ENCODE measurements around the gene SPTBN1. TPM values are rescaled to one million over a fixed set of nuclear protein-coding genes. Genes with fewer than 3 reads are reported as not detected.

Gene SPTBN1
- total RNA-seq, 1 donor from 2014 or later = 217 TPM

- peaks cover 75% of the 10 kb centered on the region for H3K4me1 Mint-ChIP-seq
- H3K27ac Mint-ChIP-seq (ENCODE audit: unreplicated experiment) = peak overlapping the region; percentile 66
- H3K4me3 Mint-ChIP-seq = peak overlapping the region; percentile 33
- H3K36me3 Mint-ChIP-seq (ENCODE audit: low read depth) = peaks cover 4% of the 10 kb centered on the region
- no peak for DNase-seq (ENCODE audit: low read depth, low spot score)
- H3K9me3 Mint-ChIP-seq = no peaks in the 10 kb centered on the region
- TF ChIP-seq CTCF (conservative IDR thresholded peaks at IDR 0.05) = no peak
- no peaks in the 10 kb centered on the region for H3K27me3 Mint-ChIP-seq (ENCODE audit: low read depth)
These were observed 114.3 kb downstream of the SPTBN1 start for GRCh38 chr2:54570321-54570855.

DNA sequence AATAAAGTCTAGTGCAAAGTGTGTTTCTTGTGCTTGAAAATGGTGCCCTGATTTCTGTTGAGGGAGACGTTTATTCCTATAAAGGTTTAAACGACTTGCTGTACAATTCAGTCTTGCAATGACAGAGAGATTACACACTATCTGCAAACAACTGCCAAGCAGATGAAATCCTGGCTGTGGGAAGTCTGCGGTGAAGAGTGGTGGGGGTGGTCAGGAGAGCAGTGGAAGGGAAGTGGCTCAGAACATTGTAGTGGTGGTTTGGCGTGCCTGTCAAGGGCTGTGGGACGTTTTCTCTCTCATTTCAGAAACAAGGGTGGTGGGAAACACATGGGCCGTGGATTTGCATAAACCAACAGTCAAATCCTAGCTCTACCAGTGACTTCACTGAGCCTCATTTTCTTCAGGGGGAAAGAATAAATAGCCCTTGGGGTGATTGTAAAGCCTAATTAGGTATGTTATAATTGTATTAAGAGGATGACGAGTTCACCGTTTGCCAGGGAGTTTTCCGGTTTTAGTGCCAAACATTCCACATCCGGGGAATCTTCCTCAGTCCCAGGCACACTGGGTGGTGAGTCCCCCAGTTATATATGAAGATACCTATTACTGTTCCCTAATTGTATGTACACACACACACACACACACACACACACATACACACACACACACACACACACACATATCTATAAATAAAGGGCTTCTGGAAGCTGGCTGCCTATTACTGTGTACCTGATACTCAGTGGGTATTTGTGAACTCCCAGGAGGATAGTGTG lies 115.0 kb downstream of the SPTBN1 start:
- H3K4me1 Mint-ChIP-seq = peaks cover 73% of the 10 kb centered on the region
- H3K9me3 Mint-ChIP-seq = no peaks in the 10 kb centered on the region
- H3K36me3 Mint-ChIP-seq (ENCODE audit: low read depth) = peaks cover 2% of the 10 kb centered on the region
- no peak for TF ChIP-seq CTCF (conservative IDR thresholded peaks at IDR 0.05)
- H3K27ac Mint-ChIP-seq (ENCODE audit: unreplicated experiment) = peak overlapping the region; percentile 24
- DNase-seq (ENCODE audit: low read depth, low spot score) = no peak
- no peaks in the 10 kb centered on the region for H3K27me3 Mint-ChIP-seq (ENCODE audit: low read depth)
- peak overlapping the region; percentile 6 for H3K4me3 Mint-ChIP-seq

DNA sequence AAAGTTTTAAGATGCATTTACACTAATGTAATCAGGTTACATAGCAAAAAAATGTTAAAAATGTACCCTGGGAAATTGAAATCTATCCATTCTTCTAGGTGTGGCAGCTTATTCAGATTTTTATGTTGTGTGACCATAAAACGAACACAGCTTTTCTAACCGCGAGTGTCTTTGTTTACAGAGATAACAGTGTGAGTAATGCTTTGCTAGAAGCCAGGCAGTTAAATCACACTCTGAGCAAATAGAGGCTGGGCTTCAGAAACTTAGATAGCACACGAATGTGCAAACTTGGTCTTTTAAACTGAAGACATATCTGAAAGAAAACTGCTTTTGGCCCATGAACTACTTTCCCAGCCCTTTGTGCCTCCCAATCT lies 116.1 kb downstream of the SPTBN1 start:
- H3K27me3 Mint-ChIP-seq (ENCODE audit: low read depth) = no peaks in the 10 kb centered on the region
- H3K36me3 Mint-ChIP-seq (ENCODE audit: low read depth) = no peaks in the 10 kb centered on the region
- DNase-seq (ENCODE audit: low read depth, low spot score) = no peak
- peak overlapping the region; percentile 92 for H3K27ac Mint-ChIP-seq (ENCODE audit: unreplicated experiment)
- no peak for TF ChIP-seq CTCF (conservative IDR thresholded peaks at IDR 0.05)
- H3K9me3 Mint-ChIP-seq = no peaks in the 10 kb centered on the region
- no peak overlapping the region for H3K4me3 Mint-ChIP-seq
- peaks cover 69% of the 10 kb centered on the region for H3K4me1 Mint-ChIP-seq

DNA sequence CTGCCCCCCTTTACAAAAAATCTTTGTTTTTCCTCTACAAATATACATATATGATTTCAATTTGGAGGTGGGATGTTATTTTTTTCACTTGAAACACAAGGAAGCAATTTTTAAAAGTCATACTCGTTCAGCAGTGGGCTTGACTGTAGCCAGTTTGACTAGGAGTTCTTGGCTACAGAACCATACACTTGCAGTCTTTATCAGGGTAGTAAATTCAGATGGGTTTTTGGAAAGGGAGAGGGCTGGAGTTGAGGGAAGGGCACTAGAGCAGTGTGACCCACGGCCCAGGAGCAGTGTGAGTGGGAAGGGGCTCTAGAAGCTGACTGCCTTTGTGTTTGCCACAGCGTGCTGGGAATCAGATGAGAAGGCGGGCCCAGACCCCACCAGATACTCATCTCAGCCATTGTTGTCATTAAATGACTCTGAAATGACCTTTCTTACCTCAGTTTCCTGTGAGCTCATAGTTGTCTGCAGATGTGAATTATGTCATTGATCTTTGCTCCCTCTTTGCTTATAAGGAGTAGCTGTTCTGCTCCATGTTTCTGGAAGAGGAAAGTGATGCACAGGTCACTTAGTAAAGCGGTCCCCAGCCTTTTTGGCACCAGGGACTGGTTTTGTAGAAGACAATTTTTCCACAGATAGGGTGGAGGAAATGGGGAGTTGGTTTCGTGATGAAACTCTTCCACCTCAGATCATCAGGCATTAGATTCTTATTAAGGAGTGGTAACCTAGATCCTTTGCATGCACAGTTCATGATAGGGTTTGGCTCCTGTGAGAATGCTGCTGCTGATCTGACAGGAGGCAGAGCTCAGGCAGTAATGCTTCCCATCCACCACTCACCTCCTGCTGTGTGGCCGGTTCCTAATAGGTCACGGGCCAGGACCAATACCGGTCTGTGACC lies 116.8 kb downstream of the SPTBN1 start:
- H3K27me3 Mint-ChIP-seq (ENCODE audit: low read depth) = no peaks in the 10 kb centered on the region
- no peaks in the 10 kb centered on the region for H3K9me3 Mint-ChIP-seq
- no peak for DNase-seq (ENCODE audit: low read depth, low spot score)
- peaks cover 66% of the 10 kb centered on the region for H3K4me1 Mint-ChIP-seq
- peak overlapping the region; percentile 92 for H3K27ac Mint-ChIP-seq (ENCODE audit: unreplicated experiment)
- H3K4me3 Mint-ChIP-seq = peak overlapping the region; percentile 26
- no peak for TF ChIP-seq CTCF (conservative IDR thresholded peaks at IDR 0.05)
- H3K36me3 Mint-ChIP-seq (ENCODE audit: low read depth) = no peaks in the 10 kb centered on the region

- H3K27ac Mint-ChIP-seq (ENCODE audit: unreplicated experiment) = peak overlapping the region; percentile 92
These were observed 117.4 kb downstream of the SPTBN1 start for GRCh38 chr2:54573537-54573919.

More at GRCh38 chr2:54573537-54573919, 117.4 kb downstream of the SPTBN1 start:
- TF ChIP-seq CTCF (conservative IDR thresholded peaks at IDR 0.05) = no peak
- Mint-ChIP-seq H3K4me1 (peaks cover 72% of the 10 kb centered on the region), H3K36me3 (ENCODE audit: low read depth) (no peaks in the 10 kb centered on the region), H3K9me3 (no peaks in the 10 kb centered on the region), H3K27me3 (ENCODE audit: low read depth) (no peaks in the 10 kb centered on the region), H3K4me3 (no peak overlapping the region)
- no peak for DNase-seq (ENCODE audit: low read depth, low spot score)
